MM.1S (cell line): ENCODE data around the gene GALNT9.

Experiments
- EZH2phosphoT487 ChIP-seq: fragments of 300-600 bp; sonication (generic); IDR thresholded peaks from 2 replicates; pipeline ENCODE4 v1.6.1; 2018; ENCODE audit warnings: antibody characterized with exemption, low read length
- TF ChIP-seq, protein P1 (sequence below): fragments of 300-600 bp; sonication (generic); IDR thresholded peaks from 2 replicates; pipeline ENCODE4 v1.5.1; 2016; ENCODE audit warnings: antibody characterized with exemption, low read length, mixed read lengths

GRCh38 chr12:132255642-132256041, 73.7 kb downstream of the GALNT9 start:
- TF ChIP-seq, protein P1, sequence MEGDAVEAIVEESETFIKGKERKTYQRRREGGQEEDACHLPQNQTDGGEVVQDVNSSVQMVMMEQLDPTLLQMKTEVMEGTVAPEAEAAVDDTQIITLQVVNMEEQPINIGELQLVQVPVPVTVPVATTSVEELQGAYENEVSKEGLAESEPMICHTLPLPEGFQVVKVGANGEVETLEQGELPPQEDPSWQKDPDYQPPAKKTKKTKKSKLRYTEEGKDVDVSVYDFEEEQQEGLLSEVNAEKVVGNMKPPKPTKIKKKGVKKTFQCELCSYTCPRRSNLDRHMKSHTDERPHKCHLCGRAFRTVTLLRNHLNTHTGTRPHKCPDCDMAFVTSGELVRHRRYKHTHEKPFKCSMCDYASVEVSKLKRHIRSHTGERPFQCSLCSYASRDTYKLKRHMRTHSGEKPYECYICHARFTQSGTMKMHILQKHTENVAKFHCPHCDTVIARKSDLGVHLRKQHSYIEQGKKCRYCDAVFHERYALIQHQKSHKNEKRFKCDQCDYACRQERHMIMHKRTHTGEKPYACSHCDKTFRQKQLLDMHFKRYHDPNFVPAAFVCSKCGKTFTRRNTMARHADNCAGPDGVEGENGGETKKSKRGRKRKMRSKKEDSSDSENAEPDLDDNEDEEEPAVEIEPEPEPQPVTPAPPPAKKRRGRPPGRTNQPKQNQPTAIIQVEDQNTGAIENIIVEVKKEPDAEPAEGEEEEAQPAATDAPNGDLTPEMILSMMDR: no peak
- TF ChIP-seq EZH2phosphoT487: no peak
